ENCODE data around the gene TUBB4A. TPM values are rescaled to one million over a fixed set of nuclear protein-coding genes. Genes with fewer than 3 reads are reported as not detected.
A peak's percentile ranks its signal among the peaks of the same experiment; 100 is the strongest.

TUBB4A gene
- total and polyA plus RNA-seq, 10 of the 15 experiments (the other 5 are each of a cell fraction or from before 2014, with no cell fraction given), result 0.29 to 22.4 (median 3.8) TPM

DNA sequence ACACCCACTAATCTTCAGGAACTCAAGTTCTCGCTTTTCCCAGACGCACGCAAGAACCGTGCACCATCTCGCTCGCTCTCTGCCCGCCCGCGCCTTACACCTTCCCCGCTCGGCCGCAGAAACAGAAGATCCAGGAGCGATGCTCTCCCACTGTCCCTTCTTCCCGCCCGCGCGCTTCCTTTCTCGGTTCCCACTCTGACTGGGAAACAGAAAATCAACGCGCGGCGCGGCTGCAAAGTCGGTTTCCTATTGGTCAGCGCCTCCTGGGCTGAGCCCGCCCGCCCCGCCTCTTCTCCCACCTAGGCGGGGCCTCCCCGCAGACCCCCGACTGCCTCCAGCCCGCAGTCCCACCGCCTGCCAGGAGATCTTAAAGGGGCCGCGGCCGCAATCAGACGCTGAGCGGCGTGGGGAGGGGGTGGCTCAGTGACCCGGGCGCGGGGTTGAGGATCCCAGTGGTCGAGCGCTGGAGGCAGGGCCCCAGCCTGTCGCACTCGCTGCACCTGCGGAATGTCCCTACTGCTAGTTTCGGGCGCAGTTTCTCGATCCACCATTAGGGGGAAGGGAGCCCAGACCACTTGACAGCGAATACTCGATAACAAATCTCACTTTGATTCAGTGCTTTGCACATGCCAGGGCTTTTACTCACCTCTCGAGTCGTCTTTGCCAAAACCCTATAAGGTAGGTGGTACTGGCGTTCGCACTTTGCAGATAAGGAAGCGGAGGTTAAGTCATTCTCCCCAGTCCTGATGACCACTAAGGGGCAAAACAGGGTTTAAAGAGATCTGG, 41.8 kb downstream of the TUBB4A start (continued):
- TF ChIP-seq, protein P1, sequence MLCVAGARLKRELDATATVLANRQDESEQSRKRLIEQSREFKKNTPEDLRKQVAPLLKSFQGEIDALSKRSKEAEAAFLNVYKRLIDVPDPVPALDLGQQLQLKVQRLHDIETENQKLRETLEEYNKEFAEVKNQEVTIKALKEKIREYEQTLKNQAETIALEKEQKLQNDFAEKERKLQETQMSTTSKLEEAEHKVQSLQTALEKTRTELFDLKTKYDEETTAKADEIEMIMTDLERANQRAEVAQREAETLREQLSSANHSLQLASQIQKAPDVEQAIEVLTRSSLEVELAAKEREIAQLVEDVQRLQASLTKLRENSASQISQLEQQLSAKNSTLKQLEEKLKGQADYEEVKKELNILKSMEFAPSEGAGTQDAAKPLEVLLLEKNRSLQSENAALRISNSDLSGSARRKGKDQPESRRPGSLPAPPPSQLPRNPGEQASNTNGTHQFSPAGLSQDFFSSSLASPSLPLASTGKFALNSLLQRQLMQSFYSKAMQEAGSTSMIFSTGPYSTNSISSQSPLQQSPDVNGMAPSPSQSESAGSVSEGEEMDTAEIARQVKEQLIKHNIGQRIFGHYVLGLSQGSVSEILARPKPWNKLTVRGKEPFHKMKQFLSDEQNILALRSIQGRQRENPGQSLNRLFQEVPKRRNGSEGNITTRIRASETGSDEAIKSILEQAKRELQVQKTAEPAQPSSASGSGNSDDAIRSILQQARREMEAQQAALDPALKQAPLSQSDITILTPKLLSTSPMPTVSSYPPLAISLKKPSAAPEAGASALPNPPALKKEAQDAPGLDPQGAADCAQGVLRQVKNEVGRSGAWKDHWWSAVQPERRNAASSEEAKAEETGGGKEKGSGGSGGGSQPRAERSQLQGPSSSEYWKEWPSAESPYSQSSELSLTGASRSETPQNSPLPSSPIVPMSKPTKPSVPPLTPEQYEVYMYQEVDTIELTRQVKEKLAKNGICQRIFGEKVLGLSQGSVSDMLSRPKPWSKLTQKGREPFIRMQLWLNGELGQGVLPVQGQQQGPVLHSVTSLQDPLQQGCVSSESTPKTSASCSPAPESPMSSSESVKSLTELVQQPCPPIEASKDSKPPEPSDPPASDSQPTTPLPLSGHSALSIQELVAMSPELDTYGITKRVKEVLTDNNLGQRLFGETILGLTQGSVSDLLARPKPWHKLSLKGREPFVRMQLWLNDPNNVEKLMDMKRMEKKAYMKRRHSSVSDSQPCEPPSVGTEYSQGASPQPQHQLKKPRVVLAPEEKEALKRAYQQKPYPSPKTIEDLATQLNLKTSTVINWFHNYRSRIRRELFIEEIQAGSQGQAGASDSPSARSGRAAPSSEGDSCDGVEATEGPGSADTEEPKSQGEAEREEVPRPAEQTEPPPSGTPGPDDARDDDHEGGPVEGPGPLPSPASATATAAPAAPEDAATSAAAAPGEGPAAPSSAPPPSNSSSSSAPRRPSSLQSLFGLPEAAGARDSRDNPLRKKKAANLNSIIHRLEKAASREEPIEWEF (IDR thresholded peaks at IDR 0.05; ENCODE audit: insufficient replicate concordance, low read depth, low read length), result no peak
- TF ChIP-seq, protein P2, sequence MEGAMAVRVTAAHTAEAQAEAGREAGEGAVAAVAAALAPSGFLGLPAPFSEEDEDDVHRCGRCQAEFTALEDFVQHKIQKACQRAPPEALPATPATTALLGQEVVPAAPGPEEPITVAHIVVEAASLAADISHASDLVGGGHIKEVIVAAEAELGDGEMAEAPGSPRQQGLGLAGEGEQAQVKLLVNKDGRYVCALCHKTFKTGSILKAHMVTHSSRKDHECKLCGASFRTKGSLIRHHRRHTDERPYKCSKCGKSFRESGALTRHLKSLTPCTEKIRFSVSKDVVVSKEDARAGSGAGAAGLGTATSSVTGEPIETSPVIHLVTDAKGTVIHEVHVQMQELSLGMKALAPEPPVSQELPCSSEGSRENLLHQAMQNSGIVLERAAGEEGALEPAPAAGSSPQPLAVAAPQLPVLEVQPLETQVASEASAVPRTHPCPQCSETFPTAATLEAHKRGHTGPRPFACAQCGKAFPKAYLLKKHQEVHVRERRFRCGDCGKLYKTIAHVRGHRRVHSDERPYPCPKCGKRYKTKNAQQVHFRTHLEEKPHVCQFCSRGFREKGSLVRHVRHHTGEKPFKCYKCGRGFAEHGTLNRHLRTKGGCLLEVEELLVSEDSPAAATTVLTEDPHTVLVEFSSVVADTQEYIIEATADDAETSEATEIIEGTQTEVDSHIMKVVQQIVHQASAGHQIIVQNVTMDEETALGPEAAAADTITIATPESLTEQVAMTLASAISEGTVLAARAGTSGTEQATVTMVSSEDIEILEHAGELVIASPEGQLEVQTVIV (IDR thresholded peaks at IDR 0.05; ENCODE audit: borderline replicate concordance, partially characterized antibody), result peak; percentile 35
- no peak for TF ChIP-seq MTA3 (IDR thresholded peaks at IDR 0.05; ENCODE audit: borderline replicate concordance, low read length)
- peak; percentile 52; the same call in 1 of the 2 replicates for TF ChIP-seq MXI1 (IDR thresholded peaks at IDR 0.05; ENCODE audit: low read depth, low read length)
- TF ChIP-seq RCOR1 (conservative IDR thresholded peaks at IDR 0.05; ENCODE audit: low read depth, low read length), result no peak
- TF ChIP-seq, protein P3, sequence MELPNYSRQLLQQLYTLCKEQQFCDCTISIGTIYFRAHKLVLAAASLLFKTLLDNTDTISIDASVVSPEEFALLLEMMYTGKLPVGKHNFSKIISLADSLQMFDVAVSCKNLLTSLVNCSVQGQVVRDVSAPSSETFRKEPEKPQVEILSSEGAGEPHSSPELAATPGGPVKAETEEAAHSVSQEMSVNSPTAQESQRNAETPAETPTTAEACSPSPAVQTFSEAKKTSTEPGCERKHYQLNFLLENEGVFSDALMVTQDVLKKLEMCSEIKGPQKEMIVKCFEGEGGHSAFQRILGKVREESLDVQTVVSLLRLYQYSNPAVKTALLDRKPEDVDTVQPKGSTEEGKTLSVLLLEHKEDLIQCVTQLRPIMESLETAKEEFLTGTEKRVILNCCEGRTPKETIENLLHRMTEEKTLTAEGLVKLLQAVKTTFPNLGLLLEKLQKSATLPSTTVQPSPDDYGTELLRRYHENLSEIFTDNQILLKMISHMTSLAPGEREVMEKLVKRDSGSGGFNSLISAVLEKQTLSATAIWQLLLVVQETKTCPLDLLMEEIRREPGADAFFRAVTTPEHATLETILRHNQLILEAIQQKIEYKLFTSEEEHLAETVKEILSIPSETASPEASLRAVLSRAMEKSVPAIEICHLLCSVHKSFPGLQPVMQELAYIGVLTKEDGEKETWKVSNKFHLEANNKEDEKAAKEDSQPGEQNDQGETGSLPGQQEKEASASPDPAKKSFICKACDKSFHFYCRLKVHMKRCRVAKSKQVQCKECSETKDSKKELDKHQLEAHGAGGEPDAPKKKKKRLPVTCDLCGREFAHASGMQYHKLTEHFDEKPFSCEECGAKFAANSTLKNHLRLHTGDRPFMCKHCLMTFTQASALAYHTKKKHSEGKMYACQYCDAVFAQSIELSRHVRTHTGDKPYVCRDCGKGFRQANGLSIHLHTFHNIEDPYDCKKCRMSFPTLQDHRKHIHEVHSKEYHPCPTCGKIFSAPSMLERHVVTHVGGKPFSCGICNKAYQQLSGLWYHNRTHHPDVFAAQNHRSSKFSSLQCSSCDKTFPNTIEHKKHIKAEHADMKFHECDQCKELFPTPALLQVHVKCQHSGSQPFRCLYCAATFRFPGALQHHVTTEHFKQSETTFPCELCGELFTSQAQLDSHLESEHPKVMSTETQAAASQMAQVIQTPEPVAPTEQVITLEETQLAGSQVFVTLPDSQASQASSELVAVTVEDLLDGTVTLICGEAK (IDR thresholded peaks at IDR 0.05; ENCODE audit: borderline replicate concordance), result 0 out of 2 replicates have a peak, but pooled peaks have one; percentile 10
- no peak for TF ChIP-seq TCF7 (IDR thresholded peaks at IDR 0.05; ENCODE audit: borderline replicate concordance)
- TF ChIP-seq DPF2 (IDR thresholded peaks at IDR 0.05), result peak; percentile 68; the same call in 1 of the 2 replicates
- no peak for TF ChIP-seq STAT3 (IDR thresholded peaks at IDR 0.05; ENCODE audit: low read depth, low read length)
- TF ChIP-seq, protein P4, sequence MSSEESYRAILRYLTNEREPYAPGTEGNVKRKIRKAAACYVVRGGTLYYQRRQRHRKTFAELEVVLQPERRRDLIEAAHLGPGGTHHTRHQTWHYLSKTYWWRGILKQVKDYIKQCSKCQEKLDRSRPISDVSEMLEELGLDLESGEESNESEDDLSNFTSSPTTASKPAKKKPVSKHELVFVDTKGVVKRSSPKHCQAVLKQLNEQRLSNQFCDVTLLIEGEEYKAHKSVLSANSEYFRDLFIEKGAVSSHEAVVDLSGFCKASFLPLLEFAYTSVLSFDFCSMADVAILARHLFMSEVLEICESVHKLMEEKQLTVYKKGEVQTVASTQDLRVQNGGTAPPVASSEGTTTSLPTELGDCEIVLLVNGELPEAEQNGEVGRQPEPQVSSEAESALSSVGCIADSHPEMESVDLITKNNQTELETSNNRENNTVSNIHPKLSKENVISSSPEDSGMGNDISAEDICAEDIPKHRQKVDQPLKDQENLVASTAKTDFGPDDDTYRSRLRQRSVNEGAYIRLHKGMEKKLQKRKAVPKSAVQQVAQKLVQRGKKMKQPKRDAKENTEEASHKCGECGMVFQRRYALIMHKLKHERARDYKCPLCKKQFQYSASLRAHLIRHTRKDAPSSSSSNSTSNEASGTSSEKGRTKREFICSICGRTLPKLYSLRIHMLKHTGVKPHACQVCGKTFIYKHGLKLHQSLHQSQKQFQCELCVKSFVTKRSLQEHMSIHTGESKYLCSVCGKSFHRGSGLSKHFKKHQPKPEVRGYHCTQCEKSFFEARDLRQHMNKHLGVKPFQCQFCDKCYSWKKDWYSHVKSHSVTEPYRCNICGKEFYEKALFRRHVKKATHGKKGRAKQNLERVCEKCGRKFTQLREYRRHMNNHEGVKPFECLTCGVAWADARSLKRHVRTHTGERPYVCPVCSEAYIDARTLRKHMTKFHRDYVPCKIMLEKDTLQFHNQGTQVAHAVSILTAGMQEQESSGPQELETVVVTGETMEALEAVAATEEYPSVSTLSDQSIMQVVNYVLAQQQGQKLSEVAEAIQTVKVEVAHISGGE (CRISPR knock-in tag; IDR thresholded peaks at IDR 0.05), result no peak
- no peak for TF ChIP-seq CBX3 (IDR thresholded peaks at IDR 0.05; ENCODE audit: borderline replicate concordance, low read depth)
- no peak for TF ChIP-seq FOXM1 (IDR thresholded peaks at IDR 0.05; ENCODE audit: low read depth, low read length)
- TF ChIP-seq JUNB (IDR thresholded peaks at IDR 0.05), result peak; percentile 29; the same call in 1 of the 2 replicates

All from GM12878 (cell line).